ENCODE data around the gene METAP1D.

The METAP1D gene

DNA sequence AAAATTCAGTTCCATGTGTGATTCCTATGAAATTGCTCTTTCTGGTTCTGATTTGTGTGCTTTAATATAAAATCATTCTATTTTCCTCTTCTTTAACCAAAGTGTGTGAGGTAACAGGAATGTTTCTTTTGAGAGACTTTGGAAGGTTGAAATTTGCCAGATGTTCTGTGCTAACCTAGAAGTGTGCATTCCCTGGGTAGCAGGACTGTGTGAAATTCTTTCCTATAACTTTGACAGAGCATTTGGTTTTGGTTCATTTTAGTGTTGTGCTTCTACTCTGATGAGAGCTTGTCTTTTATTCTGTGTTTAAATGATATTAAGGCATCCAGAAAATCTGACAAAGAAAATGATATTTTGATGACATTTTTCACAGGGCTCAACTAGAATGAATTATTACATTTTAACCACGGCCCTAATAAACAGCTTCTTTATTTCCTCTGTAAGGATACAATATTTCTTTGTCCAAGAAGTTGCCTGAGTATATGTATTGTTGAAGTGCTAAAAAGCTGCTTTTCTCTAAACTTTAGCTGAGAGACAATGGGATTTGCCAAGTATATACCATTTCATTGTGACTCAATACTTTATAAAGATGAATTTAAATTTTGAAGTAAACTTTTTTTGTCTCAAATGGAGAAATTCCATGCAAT lies 50.8 kb downstream of the METAP1D start:
- TF ChIP-seq GATA3 (IDR thresholded peaks at IDR 0.05; ENCODE audit: low read depth, low read length) = no peak
- no peak for TF ChIP-seq GATA2 (IDR thresholded peaks at IDR 0.05; ENCODE audit: low read depth, low read length)

DNA sequence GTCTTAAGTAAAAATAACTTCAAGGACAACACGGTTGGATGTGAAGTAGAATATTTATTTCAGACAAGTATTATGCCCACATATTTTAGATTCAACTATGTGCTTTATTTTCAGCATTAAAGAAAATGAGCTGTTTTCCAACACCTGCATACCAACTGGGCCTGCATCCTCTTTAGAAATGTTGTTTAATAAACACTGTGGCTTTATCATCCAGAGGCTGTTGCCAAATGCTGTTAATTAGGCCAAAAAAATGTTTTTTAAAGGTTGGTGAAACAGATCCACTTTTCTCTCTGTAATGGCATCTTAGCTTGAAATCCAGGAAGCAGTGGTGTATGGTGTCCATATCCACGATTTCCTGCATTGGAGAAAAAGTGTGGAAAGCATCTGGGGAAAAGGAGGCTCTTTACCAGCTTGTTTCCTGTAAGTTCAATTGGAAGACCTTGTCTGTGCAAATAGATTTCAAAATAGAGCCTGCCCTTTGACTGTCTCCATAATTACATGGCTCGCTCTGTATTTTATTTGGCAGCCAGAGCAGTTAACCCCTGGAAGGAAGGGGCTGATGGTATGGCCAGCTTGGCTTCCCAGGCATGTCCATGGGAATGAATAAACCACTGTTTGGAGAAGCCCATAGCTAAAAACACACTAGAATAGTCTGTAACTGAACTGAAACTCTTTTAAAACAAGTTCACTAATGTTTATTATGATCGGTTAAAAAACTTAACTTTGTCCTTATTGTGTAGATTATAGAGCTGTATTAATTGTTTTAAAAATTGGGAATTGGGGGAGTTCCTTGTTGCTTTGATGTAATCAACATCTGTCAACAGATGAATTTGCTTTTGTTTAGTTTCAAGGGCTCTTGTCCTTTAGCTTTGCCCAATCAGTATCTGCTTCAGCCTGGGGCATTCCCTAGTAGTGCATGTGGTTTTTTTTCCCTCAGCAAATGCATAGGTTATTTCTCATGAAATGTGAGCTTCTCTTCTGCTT lies 52.5 kb downstream of the METAP1D start:
- no peak for TF ChIP-seq GATA3 (IDR thresholded peaks at IDR 0.05; ENCODE audit: low read depth, low read length)
- TF ChIP-seq GATA2 (IDR thresholded peaks at IDR 0.05; ENCODE audit: low read depth, low read length) = no peak

DNA sequence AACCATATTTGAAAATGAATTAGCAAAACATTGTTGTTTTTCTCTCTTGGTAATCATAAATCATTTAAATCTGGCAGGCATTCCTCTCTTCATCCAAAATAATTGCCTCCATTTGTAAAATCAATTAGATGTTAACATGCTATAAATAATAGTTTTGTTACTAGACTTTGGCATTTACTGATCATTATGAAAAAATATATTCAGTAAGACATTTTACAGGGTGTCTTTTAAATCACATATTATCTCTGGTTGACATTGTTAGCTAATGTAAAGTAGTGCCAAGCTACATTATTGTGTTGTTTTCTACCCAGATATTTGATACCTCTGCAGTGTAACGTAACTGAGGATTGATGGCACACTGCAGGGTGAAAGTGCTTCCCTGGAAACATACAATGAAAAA lies 53.7 kb downstream of the METAP1D start:
- TF ChIP-seq GATA2 (IDR thresholded peaks at IDR 0.05; ENCODE audit: low read depth, low read length) (no peak), GATA3 (IDR thresholded peaks at IDR 0.05; ENCODE audit: low read depth, low read length) (no peak)

DNA sequence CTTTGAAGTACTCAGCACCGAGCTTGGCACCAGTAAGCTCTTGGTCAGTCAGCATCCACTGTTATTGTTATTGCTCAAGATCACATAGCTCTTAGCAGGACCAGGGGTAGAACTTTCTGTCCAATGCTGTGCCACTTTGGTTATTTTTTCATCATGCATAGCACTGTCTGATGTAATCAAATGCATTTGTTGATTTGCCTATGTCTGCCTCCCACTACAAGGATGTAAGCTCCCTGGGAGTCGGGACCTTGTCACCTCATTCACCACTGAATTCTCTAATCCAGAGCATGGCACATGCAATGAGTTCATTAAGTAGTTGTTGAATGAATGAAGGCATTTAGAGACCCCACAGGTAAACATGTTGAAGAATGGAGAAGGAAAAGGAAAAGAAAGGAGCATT lies 56.5 kb downstream of the METAP1D start:
- TF ChIP-seq GATA3 (IDR thresholded peaks at IDR 0.05; ENCODE audit: low read depth, low read length) = no peak
- TF ChIP-seq GATA2 (IDR thresholded peaks at IDR 0.05; ENCODE audit: low read depth, low read length) = no peak

DNA sequence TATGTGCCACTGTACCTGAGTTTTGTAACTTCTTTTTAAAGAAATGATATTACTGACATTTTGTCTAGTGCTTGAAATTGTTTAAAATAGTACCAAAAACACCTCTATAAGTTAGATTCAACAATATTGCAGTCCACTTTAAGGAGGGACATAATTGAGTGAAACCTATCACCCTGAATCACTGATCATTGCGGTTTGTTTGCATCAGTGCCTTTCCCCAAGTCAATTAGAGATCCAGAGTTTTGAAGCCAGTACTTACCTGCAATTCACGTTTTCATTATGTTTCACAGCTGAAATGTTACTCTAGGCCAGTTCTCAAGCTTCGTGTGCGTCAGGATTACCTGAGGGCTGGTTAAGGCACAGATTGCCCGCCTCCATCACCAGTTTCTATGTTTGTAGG lies 58.9 kb downstream of the METAP1D start:
- TF ChIP-seq GATA2 (IDR thresholded peaks at IDR 0.05; ENCODE audit: low read depth, low read length) (no peak), GATA3 (IDR thresholded peaks at IDR 0.05; ENCODE audit: low read depth, low read length) (no peak)

DNA sequence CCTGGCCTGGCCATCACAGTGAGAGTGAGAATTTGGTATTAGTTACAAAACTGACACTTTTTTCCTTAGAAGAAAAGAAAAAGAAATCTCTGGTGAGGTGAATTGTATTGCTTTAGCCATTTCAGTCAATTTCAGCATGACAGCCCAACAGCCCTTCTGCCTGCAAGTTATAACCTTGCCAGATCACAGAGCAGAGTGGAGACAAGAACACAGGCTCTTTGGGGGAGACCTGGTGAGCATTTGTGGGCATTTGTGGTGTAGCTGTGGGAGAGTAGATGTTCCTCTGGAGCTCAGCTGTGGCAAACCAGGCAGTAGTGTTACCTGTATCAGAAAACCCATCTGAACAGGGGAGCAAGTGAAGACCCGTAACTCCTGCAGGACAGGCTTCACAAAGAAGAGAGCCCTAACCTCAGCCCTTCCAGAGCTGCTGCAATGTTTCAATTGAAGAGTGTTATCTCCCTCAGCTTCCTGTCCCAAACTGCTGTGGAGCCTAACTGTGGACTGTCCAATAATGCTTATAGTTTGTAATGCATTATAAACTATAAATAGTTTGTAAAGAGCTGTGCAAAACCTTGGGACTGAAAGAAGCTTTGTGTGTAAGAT lies 62.8 kb downstream of the METAP1D start:
- TF ChIP-seq GATA3 (IDR thresholded peaks at IDR 0.05; ENCODE audit: low read depth, low read length) (no peak), GATA2 (IDR thresholded peaks at IDR 0.05; ENCODE audit: low read depth, low read length) (no peak)

DNA sequence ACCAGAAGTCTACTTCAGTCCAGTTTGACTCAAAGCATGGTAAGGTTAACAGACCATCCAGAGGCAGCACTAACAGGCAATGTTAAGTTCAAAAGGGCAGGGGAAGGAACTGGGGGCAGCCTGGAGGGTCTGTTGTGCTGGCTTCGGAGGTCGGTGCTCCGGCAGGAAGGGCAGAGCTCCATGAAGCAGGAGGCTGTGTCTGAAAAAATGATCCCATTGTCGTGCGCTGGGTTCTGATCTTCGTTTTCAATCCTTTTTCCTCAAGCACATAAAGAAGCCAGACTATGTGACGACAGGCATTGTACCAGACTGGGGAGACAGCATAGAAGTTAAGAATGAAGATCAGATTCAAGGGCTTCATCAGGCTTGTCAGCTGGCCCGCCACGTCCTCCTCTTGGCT lies 63.7 kb downstream of the METAP1D start:
- no peak for TF ChIP-seq GATA2 (IDR thresholded peaks at IDR 0.05; ENCODE audit: low read depth, low read length)
- TF ChIP-seq GATA3 (IDR thresholded peaks at IDR 0.05; ENCODE audit: low read depth, low read length) = no peak

DNA sequence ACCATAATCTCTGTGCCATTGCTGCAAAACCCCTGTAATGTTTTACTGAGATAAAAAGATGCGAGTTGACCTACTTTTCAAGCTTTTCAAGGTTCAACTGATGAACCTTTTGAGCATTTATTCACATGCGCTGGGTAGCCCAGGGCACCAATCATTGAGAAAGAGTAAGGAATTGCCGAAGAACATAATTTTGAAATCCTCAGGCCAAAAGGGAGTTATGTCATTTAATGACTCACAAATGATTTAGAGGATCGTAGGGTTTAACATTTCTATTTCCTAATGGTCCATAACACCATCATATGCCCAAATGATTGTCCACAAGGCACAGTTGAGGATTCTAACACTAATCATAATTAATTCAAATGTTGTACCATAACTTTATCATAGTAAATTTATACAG lies 65.4 kb downstream of the METAP1D start:
- TF ChIP-seq GATA2 (IDR thresholded peaks at IDR 0.05; ENCODE audit: low read depth, low read length) (no peak), GATA3 (IDR thresholded peaks at IDR 0.05; ENCODE audit: low read depth, low read length) (no peak)

DNA sequence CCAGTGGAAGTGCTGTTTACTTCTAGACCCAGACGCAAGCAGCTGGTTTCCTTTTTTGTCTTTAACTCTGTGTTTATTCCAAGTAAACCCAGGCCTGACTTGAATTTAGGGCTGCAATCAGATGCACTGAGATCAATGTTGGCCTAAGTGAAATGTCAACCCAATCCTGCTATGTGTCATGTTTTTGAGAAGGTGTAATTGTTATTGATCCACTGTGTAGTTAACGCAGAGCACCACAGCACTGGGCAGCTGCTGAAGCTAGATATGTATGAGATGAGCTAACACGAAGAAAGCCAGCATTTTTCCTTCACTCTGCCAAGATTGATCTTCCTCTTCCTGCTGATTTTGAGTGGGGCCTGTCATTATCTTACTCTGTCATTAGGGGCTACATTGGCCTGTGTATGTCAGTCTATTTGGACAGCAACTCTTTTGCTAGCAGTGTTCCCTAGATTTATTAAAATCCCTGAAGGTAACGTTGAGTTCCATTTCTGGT lies 66.7 kb downstream of the METAP1D start:
- TF ChIP-seq GATA3 (IDR thresholded peaks at IDR 0.05; ENCODE audit: low read depth, low read length) (no peak), GATA2 (IDR thresholded peaks at IDR 0.05; ENCODE audit: low read depth, low read length) (no peak)

DNA sequence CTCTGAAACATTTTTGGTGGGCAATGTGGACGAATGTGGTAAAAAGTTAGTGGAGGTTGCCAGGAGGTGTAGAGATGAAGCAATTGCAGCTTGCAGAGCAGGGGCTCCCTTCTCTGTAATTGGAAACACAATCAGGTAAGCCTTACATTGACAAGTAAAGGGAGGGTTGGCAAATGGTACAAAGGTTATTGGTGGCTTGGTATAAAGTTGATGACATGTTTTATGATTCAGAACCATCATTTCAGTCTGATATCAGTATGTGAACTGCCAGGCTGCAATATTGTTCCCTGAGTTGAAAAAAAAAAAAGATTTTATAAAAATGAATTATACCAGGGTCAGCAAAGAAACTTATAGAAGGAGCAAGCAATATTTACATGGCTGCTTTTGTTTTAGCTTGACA lies 71.2 kb downstream of the METAP1D start:
- TF ChIP-seq GATA2 (IDR thresholded peaks at IDR 0.05; ENCODE audit: low read depth, low read length) = no peak
- TF ChIP-seq GATA3 (IDR thresholded peaks at IDR 0.05; ENCODE audit: low read depth, low read length) = no peak

DNA sequence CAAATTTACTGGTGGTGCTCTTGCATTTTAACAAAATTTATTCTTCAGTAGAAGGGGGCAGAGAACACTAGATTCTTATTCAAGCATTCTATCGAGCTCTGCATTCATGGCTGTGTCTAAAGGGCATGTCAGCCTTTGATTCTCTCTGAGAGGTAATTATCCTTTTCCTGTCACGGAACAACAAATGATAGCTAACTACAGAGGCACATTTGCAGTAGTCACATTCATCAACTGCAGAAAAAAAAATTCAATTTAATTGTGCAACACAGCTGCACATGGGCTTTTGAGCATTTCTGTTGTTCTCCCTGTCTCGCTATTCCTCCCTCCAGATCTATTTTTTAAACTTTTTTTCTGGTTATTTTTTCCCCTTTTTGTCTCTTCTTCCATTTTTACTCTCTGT lies 72.5 kb downstream of the METAP1D start:
- no peak for TF ChIP-seq GATA2 (IDR thresholded peaks at IDR 0.05; ENCODE audit: low read depth, low read length)
- TF ChIP-seq GATA3 (IDR thresholded peaks at IDR 0.05; ENCODE audit: low read depth, low read length) = no peak

DNA sequence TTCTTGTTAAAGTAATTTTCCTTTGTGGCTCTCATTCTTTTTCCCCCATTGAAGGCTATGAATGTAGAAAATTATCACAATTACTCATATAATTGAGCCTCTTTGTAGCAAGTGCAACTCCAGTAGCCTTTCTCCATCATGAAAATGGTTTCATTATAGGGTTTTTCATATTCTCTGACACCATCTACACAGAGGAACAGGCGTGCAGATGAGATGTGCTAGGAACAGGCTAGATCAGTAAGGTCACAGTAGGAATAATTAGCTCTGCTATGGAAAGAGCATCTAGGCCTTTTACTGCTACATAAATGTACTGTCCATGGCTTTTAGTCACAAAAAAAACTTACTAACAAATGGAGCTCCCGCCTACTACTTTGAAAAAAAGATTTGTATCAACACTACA lies 73.0 kb downstream of the METAP1D start:
- TF ChIP-seq GATA3 (IDR thresholded peaks at IDR 0.05; ENCODE audit: low read depth, low read length) (no peak), GATA2 (IDR thresholded peaks at IDR 0.05; ENCODE audit: low read depth, low read length) (no peak)

DNA sequence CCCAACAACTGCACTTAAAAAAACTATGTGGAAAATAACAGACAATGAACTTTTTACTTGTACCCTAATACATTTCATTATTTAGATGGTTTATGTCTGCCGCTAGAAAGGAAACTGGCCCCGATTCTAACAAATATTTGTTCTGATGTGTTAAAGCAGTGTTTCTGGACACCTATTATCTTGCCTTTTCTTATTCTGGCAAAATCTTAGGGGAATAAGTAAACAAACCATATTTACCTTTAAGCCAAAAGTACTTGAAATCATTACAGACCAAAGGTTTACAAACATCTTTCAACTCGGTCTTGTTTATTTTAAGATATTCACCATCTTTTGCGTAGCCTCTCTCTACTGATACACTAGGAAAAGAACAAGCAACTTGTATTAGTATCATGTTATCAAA lies 73.8 kb downstream of the METAP1D start:
- no peak for TF ChIP-seq GATA3 (IDR thresholded peaks at IDR 0.05; ENCODE audit: low read depth, low read length)
- TF ChIP-seq GATA2 (IDR thresholded peaks at IDR 0.05; ENCODE audit: low read depth, low read length) = no peak

DNA sequence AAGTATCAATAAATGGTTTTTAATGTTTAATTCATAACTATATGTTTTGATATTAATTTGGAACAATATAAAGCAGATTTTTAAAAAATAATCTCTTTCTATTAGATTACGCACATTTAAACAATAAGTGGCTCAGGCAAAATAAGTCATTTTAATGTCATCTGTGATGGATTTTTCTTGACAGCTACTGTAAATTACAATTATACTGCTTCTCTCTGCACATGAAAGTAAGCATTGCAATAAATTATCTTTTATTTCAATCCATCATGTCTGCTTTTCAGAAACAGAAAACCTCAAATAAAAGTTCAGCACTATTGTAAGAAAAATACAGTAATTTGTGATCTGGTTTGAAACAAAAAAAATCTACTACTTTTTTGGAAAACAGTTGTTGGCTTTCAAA lies 74.5 kb downstream of the METAP1D start:
- TF ChIP-seq GATA3 (IDR thresholded peaks at IDR 0.05; ENCODE audit: low read depth, low read length) (no peak), GATA2 (IDR thresholded peaks at IDR 0.05; ENCODE audit: low read depth, low read length) (no peak)

Measured in SH-SY5Y (cell line).